IMR-90 (cell line): ENCODE measurements around the gene ENTPD1. TPM values are rescaled to one million over a fixed set of nuclear protein-coding genes. Genes with fewer than 3 reads are reported as not detected.
"Not testable (repeated sequence)": the region's sequence is repeated elsewhere in the genome, so short reads cannot be mapped to it uniquely, and the experiment has no call there.

ENCODE experiments used
- ATAC-seq: fragments of 200-7000 bp; cut with Tn5 transposase; 2 replicates; pipeline ENCODE4 v1.9.1; 2020; ENCODE audit warnings: low read depth, mild to moderate bottlenecking, moderate library complexity
- BruUV-seq: library from RNA; stranded (reverse); fragments of 400-500 nt; replicated peaks from 2 replicates; lab custom pipeline; 2021; lab: Mats Ljungman, UMichigan
- CTCF ChIA-PET: fragments of 300-600 bp; formaldehyde crosslinking; extraction: SDS; loops from one replicate; lab custom pipeline; 2021; ENCODE audit warnings: antibody characterized with exemption; lab: Yijun Ruan, JAX
- POLR2A ChIA-PET: fragments of 300-600 bp; sonication (Branson Sonifier 250); formaldehyde crosslinking; loops from one replicate; lab custom pipeline; 2022; ENCODE audit warnings: antibody characterized with exemption; ENCODE audit not compliant: unreplicated experiment; lab: Charles Lee
- DNase-seq: peaks from one replicate; pipeline ENCODE4 v3.0.0; 2013
- H2AFZ ChIP-seq: replicated peaks from 2 replicates; pipeline ENCODE3; 2013; ENCODE audit warnings: low read length, mild to moderate bottlenecking; ENCODE audit not compliant: poor library complexity
- H2AK5ac ChIP-seq: 2 replicates; pipeline ENCODE4 v1.6.1; 2013; ENCODE audit warnings: low read depth, low read length, inconsistent platforms
- H2AK9ac ChIP-seq: replicated peaks from 2 replicates; pipeline ENCODE3; 2013; ENCODE audit warnings: mild to moderate bottlenecking, low read depth, low read length, moderate library complexity; ENCODE audit not compliant: poor library complexity
- H2BK120ac ChIP-seq: 2 replicates; pipeline ENCODE4 v1.6.1; 2013; ENCODE audit warnings: low read depth, low read length, inconsistent platforms
- H2BK15ac ChIP-seq: 3 replicates; pipeline ENCODE4 v1.6.1; 2013; ENCODE audit warnings: low read depth, low read length, inconsistent platforms
- H2BK20ac ChIP-seq: 2 replicates; pipeline ENCODE4 v1.6.1; 2013; ENCODE audit warnings: low read depth, mild to moderate bottlenecking, inconsistent platforms, low read length, moderate library complexity
- H2BK5ac ChIP-seq: 2 replicates; pipeline ENCODE4 v1.6.1; 2013; ENCODE audit warnings: mild to moderate bottlenecking, low read depth, low read length, inconsistent platforms; ENCODE audit not compliant: poor library complexity, severe bottlenecking
- H3K14ac ChIP-seq: replicated peaks from 2 replicates; pipeline ENCODE4 v1.6.1; 2013; ENCODE audit warnings: low read depth, low read length, inconsistent platforms
- H3K18ac ChIP-seq: 2 replicates; pipeline ENCODE4 v1.6.1; 2013; ENCODE audit warnings: low read depth, low read length, control low read depth
- H3K23ac ChIP-seq: 2 replicates; pipeline ENCODE4 v1.6.1; 2013; ENCODE audit warnings: low read depth, low read length, inconsistent platforms
- H3K27ac ChIP-seq: 2 replicates; pipeline ENCODE4 v1.5.1; 2013; ENCODE audit warnings: mild to moderate bottlenecking, control low read depth, low read length; ENCODE audit not compliant: insufficient read depth
- H3K27me3 ChIP-seq: 2 replicates; pipeline ENCODE4 v1.6.1; 2013; ENCODE audit warnings: low read length; ENCODE audit not compliant: control insufficient read depth, insufficient read depth
- H3K36me3 ChIP-seq: 2 replicates; pipeline ENCODE4 v1.6.1; 2013; ENCODE audit warnings: low read length, mixed read lengths; ENCODE audit not compliant: control insufficient read depth, insufficient read depth
- H3K4ac ChIP-seq: 2 replicates; pipeline ENCODE4 v1.6.1; 2013; ENCODE audit warnings: low read depth, low read length, inconsistent platforms
- H3K4me1 ChIP-seq: 2 replicates; pipeline ENCODE4 v1.6.1; 2013; ENCODE audit warnings: low read length, mixed read lengths; ENCODE audit not compliant: control insufficient read depth, insufficient read depth
- H3K4me2 ChIP-seq: 2 replicates; pipeline ENCODE4 v1.6.1; 2013; ENCODE audit warnings: low read depth, mild to moderate bottlenecking, control low read depth, low read length, moderate library complexity
- H3K4me3 ChIP-seq: 2 replicates; pipeline ENCODE4 v1.5.1; 2013; ENCODE audit warnings: low read depth, mild to moderate bottlenecking, control low read depth, low read length, moderate library complexity; ENCODE audit not compliant: insufficient read depth
- H3K56ac ChIP-seq: 2 replicates; pipeline ENCODE4 v1.6.1; 2013; ENCODE audit warnings: low read length, inconsistent platforms; ENCODE audit not compliant: insufficient read depth; ENCODE audit errors: extremely low read depth
- H3K79me1 ChIP-seq, 2 experiments: 2 replicates each; pipeline ENCODE4 v1.6.1; 2013; ENCODE audit warnings: low read length in 2 of 2, inconsistent platforms in 1 of 2, low read depth in 1 of 2
- H3K9ac ChIP-seq: 2 replicates; pipeline ENCODE4 v1.6.1; 2013; ENCODE audit warnings: low read depth, low read length, control low read depth
- H3K9me1 ChIP-seq: 2 replicates; pipeline ENCODE4 v1.6.1; 2013; ENCODE audit warnings: low read length, inconsistent platforms; ENCODE audit not compliant: insufficient read depth
- H3K9me3 ChIP-seq: 2 replicates; pipeline ENCODE4 v1.6.1; 2013; ENCODE audit warnings: low read length; ENCODE audit not compliant: control insufficient read depth, insufficient read depth
- H4K20me1 ChIP-seq: 2 replicates; pipeline ENCODE4 v1.6.1; 2013; ENCODE audit warnings: low read length, inconsistent platforms; ENCODE audit not compliant: insufficient read depth
- H4K5ac ChIP-seq: 2 replicates; pipeline ENCODE4 v1.6.1; 2013; ENCODE audit warnings: mild to moderate bottlenecking, low read depth, low read length, control low read depth
- H4K8ac ChIP-seq, 2 experiments: 2 replicates each; pipeline ENCODE4 v1.6.1; 2013; ENCODE audit warnings: low read depth in 2 of 2, low read length in 2 of 2, control low read depth in 1 of 2, inconsistent platforms in 1 of 2
- H4K91ac ChIP-seq: 2 replicates; pipeline ENCODE4 v1.6.1; 2013; ENCODE audit warnings: low read depth, low read length, inconsistent platforms; ENCODE audit not compliant: insufficient read depth
- SMC3 ChIP-seq: fragments of 150-350 bp; IDR thresholded peaks from 2 replicates; pipeline ENCODE4 v1.6.1; 2016; ENCODE audit warnings: low read depth, mild to moderate bottlenecking, antibody characterized with exemption, low read length, moderate library complexity
- WGBS, 2 experiments: methylation state at CpG; one replicate each; pipeline versions ENCODE4 v1.1.5 to v1.1.7; 2013; ENCODE audit warnings: missing lambda C conversion rate in 2 of 2; ENCODE audit not compliant: insufficient read length in 1 of 2; ENCODE audit errors: extremely low coverage in 2 of 2; 5-methylcytosine and 5-hydroxymethylcytosine counted together
- dilution Hi-C: fragments of 300-500 bp; cut with HindIII; formaldehyde crosslinking; loops from one replicate; pipeline ENCODE4 v1.14.3; 2018; ENCODE audit warnings: low sequenced_read_pairs; ENCODE audit not compliant: unreplicated experiment
- in situ Hi-C: fragments of 300-500 bp; cut with MboI; formaldehyde crosslinking; loops from 3 replicates; pipeline ENCODE4 v1.14.3; 2019; ENCODE audit warnings: low sequenced_read_pairs, inconsistent platforms, mixed read lengths
- intact Hi-C: fragments of 100-400 bp; cut with micrococcal nuclease; formaldehyde crosslinking; loops from 2 replicates; pipeline ENCODE4 v1.10.0; 2022
- polyA plus RNA-seq, 3 experiments: library from polyadenylated mRNA; depleted of rRNA; stranded (reverse); fragments of >200 nt; gene quantifications; 2 replicates each; pipeline ENCODE4 v1.2.3, GENCODE V29; 2012; ENCODE audit warnings: low replicate concordance in 1 of 3
- total RNA-seq: library from RNA; depleted of rRNA; stranded (reverse); fragments of >200 nt; gene quantifications from 2 replicates; pipeline ENCODE4 v1.2.3, GENCODE V29; 2012

ENTPD1 gene
- total and polyA plus RNA-seq, 2 of the 4 experiments (the other 2 are of a cell fraction): under 0.01 TPM; not detected in 1

DNA sequence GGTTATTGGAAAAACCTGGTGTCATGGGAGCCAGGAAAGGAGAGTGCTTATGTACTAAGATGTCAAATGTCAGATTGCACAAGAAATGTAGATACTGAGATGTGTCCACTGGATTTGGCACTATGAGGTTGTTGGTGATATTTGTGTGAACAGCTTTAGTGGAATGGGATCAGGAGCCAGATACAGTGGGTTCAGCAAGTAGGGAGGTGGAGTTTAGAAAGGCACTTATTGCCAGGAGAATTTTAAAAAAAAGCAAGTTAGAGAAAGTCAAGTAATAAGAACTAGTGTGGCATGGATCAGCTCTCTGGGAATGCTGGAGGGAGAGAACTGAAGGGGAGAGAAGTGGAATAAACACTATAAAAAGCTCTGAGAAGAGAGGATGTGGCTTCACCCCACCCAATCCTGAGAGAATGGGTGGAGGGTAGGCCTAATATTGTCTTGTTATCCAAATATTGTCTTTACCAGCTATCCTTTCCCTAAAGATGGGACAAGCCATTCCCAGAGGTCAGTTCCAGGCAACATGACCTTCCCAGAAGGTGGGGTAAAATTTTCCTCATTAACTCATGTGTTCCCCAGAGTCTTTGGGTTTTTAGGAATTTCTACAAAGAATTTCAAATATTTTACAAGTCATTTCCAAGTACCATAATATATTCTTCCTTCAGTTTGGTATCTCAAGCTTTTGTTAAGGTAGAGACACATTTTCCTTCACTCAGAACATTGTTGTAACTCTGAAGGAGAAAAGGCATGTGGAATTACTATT, 42.3 kb downstream of the ENTPD1 start (continued):
- no peak for TF ChIP-seq SMC3

DNA sequence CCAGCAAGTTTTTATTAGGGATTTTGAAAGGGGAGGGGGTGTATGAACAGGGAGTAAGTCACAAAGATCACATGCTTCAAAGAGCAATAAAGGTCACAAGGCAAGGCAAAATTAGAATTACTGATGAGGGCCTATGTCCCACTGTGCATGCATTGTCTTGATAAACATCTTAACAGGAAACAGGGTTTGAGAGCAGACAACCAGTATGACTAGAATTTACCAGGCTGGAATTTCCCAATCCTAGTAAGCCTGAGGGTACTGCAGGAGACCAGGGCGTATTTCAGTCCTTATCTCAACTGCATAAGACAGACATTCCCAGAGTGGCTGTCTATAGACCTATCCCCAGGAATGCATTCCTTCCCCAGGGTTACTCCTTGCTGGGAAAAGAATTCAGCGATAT, 44.3 kb downstream of the ENTPD1 start:
- BruUV-seq, ATAC-seq, H3K9ac ChIP-seq, H3K9me3 ChIP-seq, dilution Hi-C loops, H2BK5ac ChIP-seq, H3K4ac ChIP-seq, H2BK15ac ChIP-seq, H3K9me1 ChIP-seq, H3K18ac ChIP-seq, in situ Hi-C loops, H3K4me1 ChIP-seq, H4K5ac ChIP-seq, H3K4me2 ChIP-seq, H4K8ac ChIP-seq, H3K27ac ChIP-seq, H2AK9ac ChIP-seq, POLR2A ChIA-PET, H2BK20ac ChIP-seq, DNase-seq, H3K4me3 ChIP-seq, H3K14ac ChIP-seq, H3K27me3 ChIP-seq, H2AK5ac ChIP-seq, H4K20me1 ChIP-seq, H4K91ac ChIP-seq, H2BK120ac ChIP-seq, H3K56ac ChIP-seq, H3K79me1 ChIP-seq, H2AFZ ChIP-seq, H3K36me3 ChIP-seq, intact Hi-C loops, H3K23ac ChIP-seq: not testable (repeated sequence)
- CTCF ChIA-PET: interaction anchor here (0.6 kb wide), 1 partner anchor 22 kb away, joined by 3 read pairs; no protein-coding TSS in a partner anchor
- WGBS, 2 experiments: no CpG with 5 or more reads among the region's 2 CpGs

DNA sequence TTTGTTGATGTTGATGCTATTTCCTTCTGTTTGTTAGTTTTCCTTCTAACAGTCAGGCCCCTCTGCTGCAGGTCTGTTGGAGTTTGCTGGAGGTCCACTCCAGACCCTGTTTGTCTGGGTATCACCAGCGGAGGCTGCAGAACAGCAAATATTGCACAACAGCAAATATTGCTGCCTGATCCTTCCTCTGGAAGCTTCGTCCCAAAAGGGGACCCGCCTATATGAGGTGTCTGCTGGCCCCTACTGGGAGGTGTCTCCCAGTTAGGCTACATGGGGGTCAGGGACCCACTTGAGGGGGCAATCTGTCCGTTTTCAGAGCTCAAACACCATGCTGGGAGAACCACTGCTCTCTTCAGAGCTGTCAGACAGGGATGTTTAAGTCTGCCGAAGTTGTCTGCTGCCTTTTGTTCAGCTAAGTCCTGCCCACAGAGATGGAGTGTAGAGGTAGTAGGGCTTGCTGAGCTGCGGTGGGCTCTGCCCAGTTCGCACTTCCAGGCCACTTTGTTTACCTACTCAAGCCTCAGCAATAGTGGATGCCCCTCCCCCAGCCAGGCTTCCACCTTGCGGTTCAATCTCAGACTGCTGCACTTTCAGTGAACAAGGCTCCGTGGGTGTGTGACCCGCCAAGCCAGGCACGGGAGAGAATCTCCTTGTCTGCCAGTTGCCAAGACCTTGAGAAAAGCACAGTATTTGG, 50.9 kb downstream of the ENTPD1 start:
- CTCF ChIA-PET, H4K8ac ChIP-seq, H3K4me3 ChIP-seq, in situ Hi-C loops, H3K36me3 ChIP-seq, H3K27ac ChIP-seq, H2AFZ ChIP-seq, H3K4me2 ChIP-seq, intact Hi-C loops, H3K27me3 ChIP-seq, BruUV-seq, H3K9me1 ChIP-seq, H2AK9ac ChIP-seq, H4K5ac ChIP-seq, dilution Hi-C loops, ATAC-seq, H3K23ac ChIP-seq, POLR2A ChIA-PET, H3K14ac ChIP-seq, H3K79me1 ChIP-seq, H3K18ac ChIP-seq, H3K9ac ChIP-seq, H3K4ac ChIP-seq, DNase-seq, H3K9me3 ChIP-seq, H2BK5ac ChIP-seq, H4K91ac ChIP-seq, H2BK120ac ChIP-seq, H3K4me1 ChIP-seq, H3K56ac ChIP-seq, H2BK15ac ChIP-seq, H2AK5ac ChIP-seq, H2BK20ac ChIP-seq, H4K20me1 ChIP-seq: not testable (repeated sequence)
- 0% methylated on average over 1 of the region's 11 CpGs; no CpG with 5 or more reads in 1 of the 2 experiments for WGBS, 2 experiments
